Type B pancreatic cell (in vitro differentiated cells): ENCODE measurements around the gene CDC42BPA. TPM values are rescaled to one million over a fixed set of nuclear protein-coding genes. Genes with fewer than 3 reads are reported as not detected.

ENCODE experiments used
- DNase-seq: peaks from one replicate; pipeline ENCODE4 v3.0.0; 2021; ENCODE audit warnings: mixed read lengths; ENCODE audit not compliant: unreplicated experiment; ENCODE audit errors: extremely low spot score
- H3K27ac Mint-ChIP-seq: 2 replicates; pipeline ENCODE4 v1.8.0; 2021; ENCODE audit warnings: mild to moderate bottlenecking, mixed read lengths
- H3K27me3 Mint-ChIP-seq: 2 replicates; pipeline ENCODE4 v1.8.0; 2021; ENCODE audit warnings: mixed read lengths
- H3K36me3 Mint-ChIP-seq: 2 replicates; pipeline ENCODE4 v1.8.0; 2021; ENCODE audit warnings: mixed read lengths
- H3K4me1 Mint-ChIP-seq: one replicate; pipeline ENCODE4 v1.8.0; 2021; ENCODE audit warnings: mixed read lengths; ENCODE audit not compliant: unreplicated experiment
- H3K4me3 Mint-ChIP-seq: 2 replicates; pipeline ENCODE4 v1.8.0; 2021; ENCODE audit warnings: mild to moderate bottlenecking, mixed read lengths
- H3K9me3 Mint-ChIP-seq: 2 replicates; pipeline ENCODE4 v1.8.0; 2021; ENCODE audit warnings: mixed read lengths
- CTCF ChIP-seq: fragments of 200-600 bp; sonication (generic); conservative IDR thresholded peaks from 2 replicates; pipeline ENCODE4 v1.5.0; 2021; ENCODE audit warnings: antibody characterized with exemption, mild to moderate bottlenecking
- total RNA-seq: library from RNA; stranded (reverse); gene quantifications from 2 replicates; pipeline ENCODE4 v1.2.1, GENCODE V29; 2021; ENCODE audit warnings: low replicate concordance

The CDC42BPA gene
- total RNA-seq, 1 donor from 2014 or later, result 33.8 TPM

- Mint-ChIP-seq H3K27ac (no peak overlapping the region), H3K4me3 (no peak overlapping the region), H3K4me1 (no peaks in the 10 kb centered on the region), H3K27me3 (no peaks in the 10 kb centered on the region), H3K9me3 (peaks cover 4% of the 10 kb centered on the region), H3K36me3 (peaks cover 5% of the 10 kb centered on the region)
- DNase-seq, result no peak
- no peak for TF ChIP-seq CTCF
Measured at GRCh38 chr1:227175611-227176010, 142.7 kb downstream of the CDC42BPA start.

- Mint-ChIP-seq H3K36me3 (peaks cover 5% of the 10 kb centered on the region), H3K27ac (no peak overlapping the region), H3K27me3 (no peaks in the 10 kb centered on the region), H3K4me1 (peaks cover 4% of the 10 kb centered on the region), H3K9me3 (peaks cover 4% of the 10 kb centered on the region), H3K4me3 (no peak overlapping the region)
- no peak for DNase-seq
- TF ChIP-seq CTCF, result no peak
Measured at GRCh38 chr1:227174164-227174563, 144.1 kb downstream of the CDC42BPA start.

- no peak overlapping the region for H3K27ac Mint-ChIP-seq
- H3K9me3 Mint-ChIP-seq, result no peaks in the 10 kb centered on the region
- no peaks in the 10 kb centered on the region for H3K27me3 Mint-ChIP-seq
- no peak for TF ChIP-seq CTCF
- H3K36me3 Mint-ChIP-seq, result no peaks in the 10 kb centered on the region
- no peak overlapping the region for H3K4me3 Mint-ChIP-seq
- no peak for DNase-seq
- peaks cover 9% of the 10 kb centered on the region for H3K4me1 Mint-ChIP-seq
Measured at GRCh38 chr1:227170361-227171166, 147.7 kb downstream of the CDC42BPA start.

- H3K9me3 Mint-ChIP-seq, result no peaks in the 10 kb centered on the region
- H3K36me3 Mint-ChIP-seq, result no peaks in the 10 kb centered on the region
- no peak for TF ChIP-seq CTCF
- no peak overlapping the region for H3K27ac Mint-ChIP-seq
- peaks cover 9% of the 10 kb centered on the region for H3K4me1 Mint-ChIP-seq
- no peak overlapping the region for H3K4me3 Mint-ChIP-seq
- no peaks in the 10 kb centered on the region for H3K27me3 Mint-ChIP-seq
- DNase-seq, result no peak
Measured at GRCh38 chr1:227169343-227169742, 148.9 kb downstream of the CDC42BPA start.

- no peaks in the 10 kb centered on the region for H3K27me3 Mint-ChIP-seq
- no peaks in the 10 kb centered on the region for H3K36me3 Mint-ChIP-seq
- H3K4me3 Mint-ChIP-seq, result no peak overlapping the region
- no peak for DNase-seq
- H3K27ac Mint-ChIP-seq, result no peak overlapping the region
- H3K4me1 Mint-ChIP-seq, result peaks cover 9% of the 10 kb centered on the region
- TF ChIP-seq CTCF, result no peak
- no peaks in the 10 kb centered on the region for H3K9me3 Mint-ChIP-seq
Measured at GRCh38 chr1:227167276-227168101, 150.8 kb downstream of the CDC42BPA start.
